Ishikawa (cell line): Measurements from ENCODE around the gene SH3BP2.

ENCODE experiments used
- CEBPB ChIP-seq: IDR thresholded peaks from 2 replicates; pipeline ENCODE4 v1.6.1; 2012
- CREB1 ChIP-seq: IDR thresholded peaks from 2 replicates; pipeline ENCODE4 v1.6.1; 2012; ENCODE audit warnings: low read depth
- EGR1 ChIP-seq: IDR thresholded peaks from 2 replicates; pipeline ENCODE4 v1.6.1; 2012
- EP300 ChIP-seq: IDR thresholded peaks from 2 replicates; pipeline ENCODE4 v1.6.1; 2012; ENCODE audit warnings: borderline replicate concordance
- FOXM1 ChIP-seq: IDR thresholded peaks from 2 replicates; pipeline ENCODE4 v1.6.1; 2012; ENCODE audit warnings: low read depth, borderline replicate concordance
- NFIC ChIP-seq: IDR thresholded peaks from 2 replicates; pipeline ENCODE4 v1.6.1; 2012
- RAD21 ChIP-seq: IDR thresholded peaks from 2 replicates; pipeline ENCODE4 v1.6.1; 2012; ENCODE audit warnings: low read depth
- TAF1 ChIP-seq: IDR thresholded peaks from 2 replicates; pipeline ENCODE4 v1.6.1; 2012; ENCODE audit warnings: low read depth, mild to moderate bottlenecking
- TEAD4 ChIP-seq: IDR thresholded peaks from 2 replicates; pipeline ENCODE4 v1.6.1; 2012
- YY1 ChIP-seq: IDR thresholded peaks from 2 replicates; pipeline ENCODE4 v1.6.1; 2012; ENCODE audit warnings: low read depth
- ZBTB7A ChIP-seq: IDR thresholded peaks from 2 replicates; pipeline ENCODE4 v1.6.1; 2012; ENCODE audit warnings: low read depth
- TF ChIP-seq, protein P1 (sequence below): IDR thresholded peaks from 2 replicates; pipeline ENCODE4 v1.6.1; 2012; ENCODE audit warnings: low read depth, mild to moderate bottlenecking
- TF ChIP-seq, protein P2 (sequence below): IDR thresholded peaks from 2 replicates; pipeline ENCODE4 v1.6.1; 2012
- TF ChIP-seq, protein P3 (sequence below): IDR thresholded peaks from 2 replicates; pipeline ENCODE4 v1.6.1; 2012

- TF ChIP-seq, protein P1, sequence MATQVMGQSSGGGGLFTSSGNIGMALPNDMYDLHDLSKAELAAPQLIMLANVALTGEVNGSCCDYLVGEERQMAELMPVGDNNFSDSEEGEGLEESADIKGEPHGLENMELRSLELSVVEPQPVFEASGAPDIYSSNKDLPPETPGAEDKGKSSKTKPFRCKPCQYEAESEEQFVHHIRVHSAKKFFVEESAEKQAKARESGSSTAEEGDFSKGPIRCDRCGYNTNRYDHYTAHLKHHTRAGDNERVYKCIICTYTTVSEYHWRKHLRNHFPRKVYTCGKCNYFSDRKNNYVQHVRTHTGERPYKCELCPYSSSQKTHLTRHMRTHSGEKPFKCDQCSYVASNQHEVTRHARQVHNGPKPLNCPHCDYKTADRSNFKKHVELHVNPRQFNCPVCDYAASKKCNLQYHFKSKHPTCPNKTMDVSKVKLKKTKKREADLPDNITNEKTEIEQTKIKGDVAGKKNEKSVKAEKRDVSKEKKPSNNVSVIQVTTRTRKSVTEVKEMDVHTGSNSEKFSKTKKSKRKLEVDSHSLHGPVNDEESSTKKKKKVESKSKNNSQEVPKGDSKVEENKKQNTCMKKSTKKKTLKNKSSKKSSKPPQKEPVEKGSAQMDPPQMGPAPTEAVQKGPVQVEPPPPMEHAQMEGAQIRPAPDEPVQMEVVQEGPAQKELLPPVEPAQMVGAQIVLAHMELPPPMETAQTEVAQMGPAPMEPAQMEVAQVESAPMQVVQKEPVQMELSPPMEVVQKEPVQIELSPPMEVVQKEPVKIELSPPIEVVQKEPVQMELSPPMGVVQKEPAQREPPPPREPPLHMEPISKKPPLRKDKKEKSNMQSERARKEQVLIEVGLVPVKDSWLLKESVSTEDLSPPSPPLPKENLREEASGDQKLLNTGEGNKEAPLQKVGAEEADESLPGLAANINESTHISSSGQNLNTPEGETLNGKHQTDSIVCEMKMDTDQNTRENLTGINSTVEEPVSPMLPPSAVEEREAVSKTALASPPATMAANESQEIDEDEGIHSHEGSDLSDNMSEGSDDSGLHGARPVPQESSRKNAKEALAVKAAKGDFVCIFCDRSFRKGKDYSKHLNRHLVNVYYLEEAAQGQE: no peak
- TF ChIP-seq CREB1: no peak
- no peak for TF ChIP-seq FOXM1
- 0 out of 2 replicates have a peak, but pooled peaks have one; percentile 38 for TF ChIP-seq NFIC
- TF ChIP-seq ZBTB7A: no peak
- peak; percentile 51; the same call in 1 of the 2 replicates for TF ChIP-seq EP300
- no peak for TF ChIP-seq CEBPB
- TF ChIP-seq, protein P2, sequence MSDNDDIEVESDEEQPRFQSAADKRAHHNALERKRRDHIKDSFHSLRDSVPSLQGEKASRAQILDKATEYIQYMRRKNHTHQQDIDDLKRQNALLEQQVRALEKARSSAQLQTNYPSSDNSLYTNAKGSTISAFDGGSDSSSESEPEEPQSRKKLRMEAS: peak; percentile 97
- no peak for TF ChIP-seq EGR1
- peak; percentile 82 for TF ChIP-seq YY1
- no peak; the same call in 1 of the 2 replicates for TF ChIP-seq RAD21
- TF ChIP-seq, protein P3, sequence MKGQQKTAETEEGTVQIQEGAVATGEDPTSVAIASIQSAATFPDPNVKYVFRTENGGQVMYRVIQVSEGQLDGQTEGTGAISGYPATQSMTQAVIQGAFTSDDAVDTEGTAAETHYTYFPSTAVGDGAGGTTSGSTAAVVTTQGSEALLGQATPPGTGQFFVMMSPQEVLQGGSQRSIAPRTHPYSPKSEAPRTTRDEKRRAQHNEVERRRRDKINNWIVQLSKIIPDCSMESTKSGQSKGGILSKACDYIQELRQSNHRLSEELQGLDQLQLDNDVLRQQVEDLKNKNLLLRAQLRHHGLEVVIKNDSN: peak; percentile 73
- TF ChIP-seq TAF1: no peak
- peak; percentile 10; the same call in 1 of the 2 replicates for TF ChIP-seq TEAD4
Measured at GRCh38 chr4:2820216-2820982, 27.5 kb downstream of the SH3BP2 start.
